HepG2 (cell line): ENCODE results near the gene PIGZ. TPM values are rescaled to one million over a fixed set of nuclear protein-coding genes. Genes with fewer than 3 reads are reported as not detected.

Experiments used
- CBX2 ChIP-seq, 2 experiments: fragments of 200-600 bp in 1 of 2; sonication (generic); formaldehyde crosslinking in 1 of 2; IDR thresholded peaks; 2 replicates each; pipeline versions ENCODE4 v1.7.0 to v1.8.1; 2018 to 2022; ENCODE audit warnings: low read depth in 2 of 2, low read length in 1 of 2, mild to moderate bottlenecking in 1 of 2, missing genetic modification reagents in 1 of 2
- FOXK2 ChIP-seq: fragments of 450-650 bp; IDR thresholded peaks from 2 replicates; pipeline ENCODE4 v1.6.1; 2016
- GFI1 ChIP-seq: sonication (generic); formaldehyde crosslinking; IDR thresholded peaks from 2 replicates; pipeline ENCODE4 v1.5.0; 2020; ENCODE audit warnings: missing genetic modification reagents, mild to moderate bottlenecking, borderline replicate concordance
- GZF1 ChIP-seq: sonication (generic); formaldehyde crosslinking; IDR thresholded peaks from 2 replicates; pipeline ENCODE4 v1.5.1; 2020; ENCODE audit warnings: mild to moderate bottlenecking, missing genetic modification reagents
- HNRNPL ChIP-seq: fragments of 200-400 bp; formaldehyde crosslinking; IDR thresholded peaks from 2 replicates; pipeline ENCODE4 v1.6.1; 2017; ENCODE audit warnings: mild to moderate bottlenecking, low read depth, low read length
- HOXA5 ChIP-seq: sonication (generic); formaldehyde crosslinking; IDR thresholded peaks from 2 replicates; pipeline ENCODE4 v1.4.0; 2020; ENCODE audit warnings: missing genetic modification reagents
- IRF2 ChIP-seq: IDR thresholded peaks from 2 replicates; pipeline ENCODE4 v1.6.1; 2018; ENCODE audit warnings: missing genetic modification reagents, missing compliant biosample characterization
- NFE2 ChIP-seq: sonication (generic); formaldehyde crosslinking; IDR thresholded peaks from 2 replicates; pipeline ENCODE4 v1.4.0; 2020; ENCODE audit warnings: missing genetic modification reagents
- NKX3-1 ChIP-seq: sonication (generic); formaldehyde crosslinking; IDR thresholded peaks from 2 replicates; pipeline ENCODE4 v1.5.0; 2020; ENCODE audit warnings: missing genetic modification reagents
- POLR2AphosphoS2 ChIP-seq: IDR thresholded peaks from 2 replicates; pipeline ENCODE4 v1.6.1; 2011; ENCODE audit warnings: low read depth, low read length, improper control_type of control experiment
- TBX2 ChIP-seq: sonication (generic); formaldehyde crosslinking; IDR thresholded peaks from 2 replicates; pipeline ENCODE4 v1.5.0; 2020; ENCODE audit warnings: missing genetic modification reagents, mild to moderate bottlenecking, borderline replicate concordance
- ZFX ChIP-seq: sonication (generic); formaldehyde crosslinking; IDR thresholded peaks from 2 replicates; pipeline ENCODE4 v1.4.0; 2020; ENCODE audit warnings: mild to moderate bottlenecking, low read depth, missing genetic modification reagents, moderate library complexity
- ZKSCAN5 ChIP-seq: sonication (generic); formaldehyde crosslinking; IDR thresholded peaks from 2 replicates; pipeline ENCODE4 v1.5.1; 2020; ENCODE audit warnings: mild to moderate bottlenecking, missing genetic modification reagents
- ZNF260 ChIP-seq: sonication (generic); formaldehyde crosslinking; IDR thresholded peaks from 2 replicates; pipeline ENCODE4 v1.4.0; 2020; ENCODE audit warnings: missing genetic modification reagents, low read depth, mild to moderate bottlenecking, borderline replicate concordance
- ZNF292 ChIP-seq: sonication (generic); formaldehyde crosslinking; IDR thresholded peaks from 2 replicates; pipeline ENCODE4 v1.8.1; 2022; ENCODE audit warnings: mild to moderate bottlenecking, low read depth, missing genetic modification reagents, borderline replicate concordance
- ZNF605 ChIP-seq: sonication (generic); formaldehyde crosslinking; IDR thresholded peaks from 2 replicates; pipeline ENCODE4 v1.8.0; 2022; ENCODE audit warnings: mild to moderate bottlenecking, missing genetic modification reagents
- ZNF644 ChIP-seq: IDR thresholded peaks from 2 replicates; pipeline ENCODE4 v1.6.1; 2016; ENCODE audit warnings: low read depth
- polyA plus RNA-seq, 8 experiments: library from polyadenylated mRNA; depleted of rRNA in 3 of 8; stranded (reverse) in 7 of 8; unstranded in 1 of 8; fragments of >200 nt; fragmentation: Illumina TruSeq in 4 of 8; extraction: Trizol in 4 of 8; gene quantifications; 2 replicates each; pipeline versions ENCODE4 v1.2.1 to v1.2.3, GENCODE V29; 2011 to 2016; ENCODE audit warnings: low read depth in 4 of 8, missing spikeins in 1 of 8, mixed read lengths in 1 of 8; ENCODE audit not compliant: insufficient read depth in 1 of 8
- total RNA-seq, 5 experiments: library from RNA; depleted of rRNA; stranded (reverse); fragments of >200 nt; fragmentation: Illumina TruSeq; extraction: Trizol; gene quantifications; 2 replicates each; pipeline ENCODE4 v1.2.3, GENCODE V29; 2016; ENCODE audit warnings: low read depth in 1 of 5
- TF ChIP-seq, protein P1 (sequence below): sonication (generic); formaldehyde crosslinking; IDR thresholded peaks from 2 replicates; pipeline ENCODE4 v1.8.0; 2022; ENCODE audit warnings: mild to moderate bottlenecking, missing genetic modification reagents, moderate library complexity
- TF ChIP-seq, protein P2 (sequence below): sonication (generic); formaldehyde crosslinking; IDR thresholded peaks from 2 replicates; pipeline ENCODE4 v1.8.1; 2023; ENCODE audit warnings: mild to moderate bottlenecking, missing genetic modification reagents, borderline replicate concordance
- TF ChIP-seq, protein P3 (sequence below): sonication (generic); formaldehyde crosslinking; IDR thresholded peaks from one replicate; pipeline ENCODE4 v1.5.1; 2020; ENCODE audit warnings: mild to moderate bottlenecking, missing genetic modification reagents; ENCODE audit errors: not compliant biosample characterization

The PIGZ gene
- total and polyA plus RNA-seq, 2 of the 13 experiments (the other 11 are each of a cell fraction or from before 2014, with no cell fraction given) = 4.7 to 60.5 TPM

DNA sequence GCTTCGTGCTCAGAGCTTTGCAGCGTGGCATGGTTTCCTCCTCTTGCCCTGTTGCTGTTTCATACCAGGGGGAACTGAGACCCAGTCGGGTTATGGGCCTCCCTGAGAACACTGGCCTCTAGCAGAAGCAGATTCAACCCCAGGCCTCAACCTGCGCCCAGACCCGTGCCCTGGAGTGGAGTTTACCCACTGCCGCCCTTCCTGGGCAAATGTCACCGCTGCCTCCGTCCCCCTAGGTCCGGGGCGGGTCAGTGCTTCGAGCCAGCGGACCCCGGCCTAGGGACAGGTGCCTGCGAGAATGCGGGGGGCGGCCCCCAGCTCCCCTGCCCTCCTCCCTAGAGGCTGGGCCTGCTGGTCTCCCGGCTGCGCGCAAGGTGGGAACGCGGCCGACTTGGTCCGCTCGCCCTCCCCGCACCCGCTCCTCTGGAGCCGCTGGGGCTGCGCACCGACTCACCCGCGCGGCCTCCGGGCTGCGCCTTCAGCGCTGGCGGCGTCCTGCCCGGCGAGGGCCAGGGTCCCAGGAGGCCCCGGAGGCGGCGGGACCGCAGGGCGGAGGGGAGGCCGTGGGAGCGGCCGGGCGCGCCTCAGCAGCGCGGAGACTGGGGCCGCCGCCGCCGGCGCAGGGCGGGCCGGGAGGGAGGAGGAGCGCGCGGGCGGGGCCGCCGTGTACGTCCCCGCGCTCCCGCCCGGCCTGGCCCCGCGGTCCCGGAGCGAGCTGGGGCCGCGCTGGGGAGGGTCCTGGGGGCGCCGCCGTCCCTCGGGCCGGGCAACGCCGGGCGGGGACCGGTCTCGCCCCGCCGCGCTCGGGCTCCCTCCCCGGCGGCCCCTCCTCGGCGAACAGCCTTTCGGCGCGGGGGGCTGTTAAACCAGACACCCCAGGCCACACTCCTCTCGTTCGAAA is at the start of gene PIGZ (continued):
- no peak for TF ChIP-seq POLR2AphosphoS2
- TF ChIP-seq ZNF260 = no peak
- peak; percentile 87 for TF ChIP-seq ZFX
- TF ChIP-seq HNRNPL = peak; percentile 85; the same call in 1 of the 2 replicates
- peak; percentile 1; the same call in 1 of the 2 replicates for TF ChIP-seq NKX3-1 (CRISPR knock-in tag)
- no peak for TF ChIP-seq NFE2 (CRISPR knock-in tag)
- no peak for TF ChIP-seq ZKSCAN5
- TF ChIP-seq ZNF644 (CRISPR knock-in tag) = no peak
- TF ChIP-seq, protein P1, sequence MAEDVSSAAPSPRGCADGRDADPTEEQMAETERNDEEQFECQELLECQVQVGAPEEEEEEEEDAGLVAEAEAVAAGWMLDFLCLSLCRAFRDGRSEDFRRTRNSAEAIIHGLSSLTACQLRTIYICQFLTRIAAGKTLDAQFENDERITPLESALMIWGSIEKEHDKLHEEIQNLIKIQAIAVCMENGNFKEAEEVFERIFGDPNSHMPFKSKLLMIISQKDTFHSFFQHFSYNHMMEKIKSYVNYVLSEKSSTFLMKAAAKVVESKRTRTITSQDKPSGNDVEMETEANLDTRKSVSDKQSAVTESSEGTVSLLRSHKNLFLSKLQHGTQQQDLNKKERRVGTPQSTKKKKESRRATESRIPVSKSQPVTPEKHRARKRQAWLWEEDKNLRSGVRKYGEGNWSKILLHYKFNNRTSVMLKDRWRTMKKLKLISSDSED (CRISPR knock-in tag) = no peak
- no peak for TF ChIP-seq HOXA5 (CRISPR knock-in tag)
- 0 out of 2 replicates have a peak, but pooled peaks have one; percentile 39 for TF ChIP-seq ZNF605
- no peak for TF ChIP-seq IRF2 (CRISPR knock-in tag)
- TF ChIP-seq CBX2 (IDR thresholded peaks at IDR 0.05; ENCODE audit: low read depth, low read length) = no peak
- no peak for TF ChIP-seq CBX2 (CRISPR knock-in tag; IDR thresholded peaks at IDR 0.05; ENCODE audit: low read depth)
- TF ChIP-seq GZF1 (CRISPR knock-in tag) = 0 out of 2 replicates have a peak, but pooled peaks have one; percentile 28
- no peak for TF ChIP-seq FOXK2
- no peak for TF ChIP-seq ZNF292 (CRISPR knock-in tag)
- TF ChIP-seq TBX2 (CRISPR knock-in tag) = peak; percentile 40; the same call in 1 of the 2 replicates
- no peak for TF ChIP-seq GFI1 (CRISPR knock-in tag)
- TF ChIP-seq, protein P2, sequence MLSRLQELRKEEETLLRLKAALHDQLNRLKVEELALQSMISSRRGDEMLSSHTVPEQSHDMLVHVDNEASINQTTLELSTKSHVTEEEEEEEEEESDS (CRISPR knock-in tag) = 0 out of 2 replicates have a peak, but pooled peaks have one; percentile 30
- TF ChIP-seq, protein P3, sequence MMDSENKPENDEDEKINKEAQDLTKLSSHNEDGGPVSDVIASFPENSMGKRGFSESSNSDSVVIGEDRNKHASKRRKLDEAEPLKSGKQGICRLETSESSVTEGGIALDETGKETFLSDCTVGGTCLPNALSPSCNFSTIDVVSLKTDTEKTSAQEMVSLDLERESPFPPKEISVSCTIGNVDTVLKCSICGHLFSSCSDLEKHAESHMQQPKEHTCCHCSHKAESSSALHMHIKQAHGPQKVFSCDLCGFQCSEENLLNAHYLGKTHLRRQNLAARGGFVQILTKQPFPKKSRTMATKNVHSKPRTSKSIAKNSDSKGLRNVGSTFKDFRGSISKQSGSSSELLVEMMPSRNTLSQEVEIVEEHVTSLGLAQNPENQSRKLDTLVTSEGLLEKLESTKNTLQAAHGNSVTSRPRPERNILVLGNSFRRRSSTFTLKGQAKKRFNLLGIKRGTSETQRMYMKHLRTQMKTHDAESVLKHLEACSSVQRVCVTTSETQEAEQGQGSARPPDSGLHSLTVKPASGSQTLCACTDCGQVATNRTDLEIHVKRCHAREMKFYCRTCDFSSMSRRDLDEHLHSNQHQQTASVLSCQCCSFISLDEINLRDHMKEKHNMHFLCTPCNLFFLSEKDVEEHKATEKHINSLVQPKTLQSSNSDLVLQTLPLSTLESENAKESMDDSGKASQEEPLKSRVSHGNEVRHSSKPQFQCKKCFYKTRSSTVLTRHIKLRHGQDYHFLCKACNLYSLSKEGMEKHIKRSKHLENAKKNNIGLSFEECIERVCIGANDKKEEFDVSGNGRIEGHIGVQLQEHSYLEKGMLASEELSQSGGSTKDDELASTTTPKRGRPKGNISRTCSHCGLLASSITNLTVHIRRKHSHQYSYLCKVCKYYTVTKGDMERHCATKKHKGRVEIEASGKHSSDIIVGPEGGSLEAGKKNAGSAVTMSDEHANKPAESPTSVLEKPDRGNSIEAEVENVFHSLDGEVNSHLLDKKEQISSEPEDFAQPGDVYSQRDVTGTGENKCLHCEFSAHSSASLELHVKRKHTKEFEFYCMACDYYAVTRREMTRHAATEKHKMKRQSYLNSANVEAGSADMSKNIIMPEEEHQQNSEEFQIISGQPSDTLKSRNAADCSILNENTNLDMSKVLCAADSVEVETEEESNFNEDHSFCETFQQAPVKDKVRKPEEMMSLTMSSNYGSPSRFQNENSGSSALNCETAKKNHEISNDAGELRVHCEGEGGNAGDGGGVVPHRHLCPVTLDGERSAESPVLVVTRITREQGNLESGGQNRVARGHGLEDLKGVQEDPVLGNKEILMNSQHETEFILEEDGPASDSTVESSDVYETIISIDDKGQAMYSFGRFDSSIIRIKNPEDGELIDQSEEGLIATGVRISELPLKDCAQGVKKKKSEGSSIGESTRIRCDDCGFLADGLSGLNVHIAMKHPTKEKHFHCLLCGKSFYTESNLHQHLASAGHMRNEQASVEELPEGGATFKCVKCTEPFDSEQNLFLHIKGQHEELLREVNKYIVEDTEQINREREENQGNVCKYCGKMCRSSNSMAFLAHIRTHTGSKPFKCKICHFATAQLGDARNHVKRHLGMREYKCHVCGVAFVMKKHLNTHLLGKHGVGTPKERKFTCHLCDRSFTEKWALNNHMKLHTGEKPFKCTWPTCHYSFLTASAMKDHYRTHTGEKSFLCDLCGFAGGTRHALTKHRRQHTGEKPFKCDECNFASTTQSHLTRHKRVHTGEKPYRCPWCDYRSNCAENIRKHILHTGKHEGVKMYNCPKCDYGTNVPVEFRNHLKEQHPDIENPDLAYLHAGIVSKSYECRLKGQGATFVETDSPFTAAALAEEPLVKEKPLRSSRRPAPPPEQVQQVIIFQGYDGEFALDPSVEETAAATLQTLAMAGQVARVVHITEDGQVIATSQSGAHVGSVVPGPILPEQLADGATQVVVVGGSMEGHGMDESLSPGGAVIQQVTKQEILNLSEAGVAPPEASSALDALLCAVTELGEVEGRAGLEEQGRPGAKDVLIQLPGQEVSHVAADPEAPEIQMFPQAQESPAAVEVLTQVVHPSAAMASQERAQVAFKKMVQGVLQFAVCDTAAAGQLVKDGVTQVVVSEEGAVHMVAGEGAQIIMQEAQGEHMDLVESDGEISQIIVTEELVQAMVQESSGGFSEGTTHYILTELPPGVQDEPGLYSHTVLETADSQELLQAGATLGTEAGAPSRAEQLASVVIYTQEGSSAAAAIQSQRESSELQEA (CRISPR knock-in tag) = peak; percentile 44
